ENCODE data around the gene SSR4.

Gene SSR4

GRCh38 chrX:153832728-153833127 lies 38.3 kb downstream of the SSR4 start:
- no peak for DNase-seq

DNA sequence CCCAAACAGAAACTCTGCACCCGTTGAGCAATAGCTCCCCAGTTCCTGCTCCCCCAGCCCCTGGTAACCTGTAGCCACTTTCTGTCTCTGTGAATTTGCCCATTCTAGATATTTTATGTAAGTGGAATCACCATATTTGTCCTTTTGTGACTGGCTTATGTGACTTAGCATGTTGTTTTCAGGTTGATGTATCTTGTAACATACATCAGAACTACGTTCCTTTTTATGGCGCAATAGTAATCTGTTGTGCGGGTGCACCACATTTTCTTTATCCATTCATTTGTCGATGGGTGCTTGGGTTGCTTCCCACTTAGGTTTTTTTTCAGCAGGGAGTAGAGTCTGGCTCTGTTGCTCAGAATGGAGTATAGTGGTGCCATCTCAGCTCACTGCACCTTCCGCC lies 42.5 kb downstream of the SSR4 start:
- no peak for DNase-seq

DNA sequence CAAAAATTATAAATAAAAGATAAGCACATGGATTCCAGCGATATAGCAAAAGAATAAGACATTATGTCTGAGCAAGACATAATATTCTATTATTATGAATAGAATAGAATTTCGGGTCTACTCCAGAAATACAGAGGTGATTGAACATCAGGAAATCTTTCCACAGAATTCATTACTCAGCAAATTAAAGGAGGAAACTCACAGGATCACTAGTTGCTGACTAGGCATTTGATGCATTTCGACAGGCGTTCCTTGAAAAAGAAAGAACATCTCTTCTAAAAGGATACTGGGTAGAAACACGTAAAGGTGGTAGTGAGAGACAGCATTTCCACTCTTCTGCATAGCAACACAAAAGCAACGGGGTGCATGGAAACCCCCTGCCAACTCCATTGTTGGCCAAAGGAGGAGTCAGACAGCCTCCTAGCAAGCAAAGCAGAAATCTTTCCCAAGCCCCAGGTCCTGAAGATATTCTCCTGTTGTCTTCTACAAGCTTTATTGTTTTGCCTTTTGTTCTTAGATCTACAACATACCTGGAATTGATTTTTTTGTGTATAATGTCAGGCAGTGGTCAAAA lies 50.1 kb downstream of the SSR4 start:
- no peak for DNase-seq

GRCh38 chrX:153845195-153845594 lies 50.7 kb downstream of the SSR4 start:
- no peak for DNase-seq

- DNase-seq, result no peak
Observed at GRCh38 chrX:153845842-153846241, 51.4 kb downstream of the SSR4 start.

All from amniotic stem cell (primary cell).